LoVo (cell line): ENCODE results near the gene GSG1L.

Experiments used
- DNase-seq: peaks from one replicate; pipeline ENCODE4 v3.0.0-alpha.2; 2016; ENCODE audit warnings: low spot score

The GSG1L gene

DNA sequence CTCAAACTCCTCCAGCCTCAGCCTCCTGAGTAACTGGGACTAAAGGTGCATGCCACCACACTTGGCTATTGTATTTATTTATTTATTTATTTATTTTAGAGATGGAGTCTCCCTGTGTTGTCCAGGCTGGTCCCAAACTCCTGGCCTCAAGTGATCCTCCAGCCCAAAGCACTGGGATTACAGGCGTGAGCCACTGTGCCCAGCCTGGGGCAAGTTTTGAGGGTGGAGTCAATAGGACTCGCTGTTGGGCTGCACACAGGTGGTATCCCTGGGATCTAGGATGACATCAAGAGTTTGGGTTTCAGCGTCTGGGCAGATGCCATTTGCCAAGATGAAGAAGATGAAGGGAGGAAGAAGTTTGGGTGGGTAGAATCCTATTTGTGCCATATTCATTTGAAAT is 213.9 kb downstream of the GSG1L start:
- no peak for DNase-seq

DNA sequence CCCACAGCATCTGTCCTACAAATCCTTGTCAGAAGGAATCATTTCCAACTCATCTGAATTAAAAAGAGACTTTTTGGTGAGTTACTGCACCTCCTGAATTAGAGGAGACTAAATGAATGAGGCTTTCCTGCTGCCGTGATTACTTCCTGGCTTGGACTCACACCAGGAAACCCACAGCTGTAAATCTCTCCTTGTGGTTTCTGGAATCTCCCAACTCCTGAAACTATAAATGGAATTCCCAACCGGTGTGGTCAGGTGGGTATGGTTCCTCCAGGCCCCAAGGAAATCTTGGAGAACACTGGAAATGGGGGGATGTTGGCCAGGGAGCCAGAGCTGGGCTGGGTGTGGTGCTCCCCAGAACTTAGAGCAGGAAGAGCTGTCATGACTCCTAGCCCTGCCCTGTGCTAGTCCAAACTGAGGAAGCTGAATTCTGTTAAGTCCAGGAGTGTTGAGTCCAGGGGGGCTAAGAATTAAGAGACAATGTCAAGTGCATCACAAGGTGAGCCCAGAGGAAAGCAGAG is 216.4 kb downstream of the GSG1L start:
- DNase-seq: peak; percentile 27

DNA sequence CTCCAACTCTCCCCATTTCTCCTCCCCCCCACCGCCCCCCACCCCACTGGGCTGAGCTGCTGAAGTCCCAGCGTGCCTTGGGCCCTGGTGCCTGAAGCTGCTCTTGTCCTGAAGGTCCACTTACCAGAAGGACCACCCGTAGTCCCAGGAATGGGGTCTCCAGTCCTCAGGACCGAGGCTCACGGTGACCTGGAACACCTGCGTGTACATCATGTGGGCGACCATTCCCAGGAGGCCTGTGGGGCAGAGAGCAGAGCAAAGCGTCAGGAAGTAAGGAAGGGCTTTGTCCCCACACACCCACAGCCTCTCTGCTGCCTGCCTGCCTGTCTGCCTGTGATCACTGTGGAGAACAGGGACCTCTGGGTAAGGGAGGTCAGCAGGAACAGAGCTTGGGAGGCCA is 218.7 kb downstream of the GSG1L start:
- DNase-seq: no peak

GRCh38 chr16:27843800-27844199 is 219.7 kb downstream of the GSG1L start:
- no peak for DNase-seq

DNA sequence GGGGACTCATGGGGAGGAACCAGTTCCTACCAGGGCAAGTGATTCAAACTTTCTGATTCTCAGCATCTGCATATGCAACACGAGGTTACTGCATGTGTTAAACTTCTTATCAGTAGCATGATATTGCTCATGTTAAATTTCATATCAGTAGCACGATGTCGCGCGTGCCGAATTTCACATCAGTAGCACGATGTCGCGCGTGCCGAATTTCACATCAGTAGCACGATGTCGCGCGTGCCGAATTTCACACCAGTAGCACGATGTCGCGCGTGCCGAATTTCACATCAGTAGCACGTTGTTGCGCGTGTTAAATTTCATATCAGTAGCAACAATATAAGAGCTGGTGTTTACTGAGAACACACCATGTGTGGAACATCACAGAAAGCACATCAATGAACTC is 221.6 kb downstream of the GSG1L start:
- no peak for DNase-seq

DNA sequence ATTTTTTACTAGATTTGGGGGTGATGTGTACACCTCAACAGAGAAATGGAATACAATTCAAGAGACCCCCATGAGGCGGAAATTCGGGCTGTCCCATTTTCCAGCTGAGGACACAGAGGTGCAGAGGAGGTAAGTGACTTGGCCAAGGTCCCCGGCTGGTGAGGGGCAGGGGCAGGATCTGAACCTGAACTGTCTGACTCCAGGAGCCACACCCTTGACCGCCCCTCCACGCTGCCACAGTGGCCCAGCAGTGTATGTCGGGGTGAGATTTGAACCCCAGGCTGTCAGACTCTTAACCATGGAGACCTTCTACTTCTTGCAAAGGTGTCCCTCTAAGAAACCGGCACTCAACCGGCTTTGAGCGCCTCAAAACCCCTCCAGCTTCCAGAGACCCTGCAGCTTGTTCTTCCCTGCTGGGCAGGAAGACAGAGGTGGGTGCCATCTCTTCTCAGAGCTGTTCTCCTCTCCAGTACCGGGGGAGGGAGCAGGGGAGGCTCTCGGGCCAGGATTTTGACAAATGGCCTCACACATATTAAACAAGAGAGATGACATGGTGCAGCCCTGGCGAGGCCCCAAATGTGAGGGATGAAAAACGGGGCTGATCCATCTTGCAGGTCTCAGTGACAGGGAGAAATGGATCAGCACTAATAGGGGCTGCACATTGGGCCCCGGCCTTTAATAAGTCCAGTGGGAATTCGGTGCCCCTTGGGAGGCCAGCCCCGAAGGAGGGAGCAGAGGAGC is 222.3 kb downstream of the GSG1L start:
- no peak for DNase-seq

DNA sequence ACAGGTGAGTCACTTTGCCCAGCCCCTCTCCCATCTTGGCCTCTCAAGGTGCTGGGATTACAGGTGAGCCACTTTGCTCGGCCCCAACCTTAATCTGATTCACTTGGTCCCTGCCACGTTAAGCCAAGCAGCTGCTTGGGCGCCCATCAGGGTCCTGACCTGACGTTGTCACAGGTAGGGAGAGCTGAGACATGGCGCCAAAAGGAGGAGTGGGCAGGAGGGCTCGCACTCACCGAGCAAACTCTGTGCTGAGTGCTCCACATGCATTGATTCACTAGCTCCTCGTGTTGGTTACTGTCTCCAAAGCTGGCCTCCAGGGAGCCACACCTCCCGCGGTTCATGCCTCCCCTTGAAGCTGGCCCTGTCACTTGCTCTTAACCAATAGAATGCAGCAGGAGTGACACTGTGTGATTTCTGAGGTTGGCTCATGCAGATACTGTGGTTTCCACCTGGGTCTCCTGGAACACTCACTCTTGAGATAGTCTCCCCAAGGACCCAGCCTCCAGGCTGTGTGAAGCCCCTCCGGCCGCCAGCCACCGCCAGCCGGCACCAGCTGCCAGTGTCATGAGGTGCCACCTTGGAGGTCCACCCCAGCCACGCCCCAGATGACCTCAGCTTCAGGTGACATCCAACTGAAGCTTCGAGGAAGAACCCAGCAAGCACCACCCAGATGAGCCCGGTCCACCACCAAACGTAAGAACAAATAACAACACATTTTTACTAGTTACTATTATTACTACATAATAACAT is 223.0 kb downstream of the GSG1L start:
- DNase-seq: no peak

- peak; percentile 14 for DNase-seq
These were observed 224.1 kb downstream of the GSG1L start for GRCh38 chr16:27839419-27839818.

- no peak for DNase-seq
These were observed 224.9 kb downstream of the GSG1L start for GRCh38 chr16:27838536-27839175.

DNA sequence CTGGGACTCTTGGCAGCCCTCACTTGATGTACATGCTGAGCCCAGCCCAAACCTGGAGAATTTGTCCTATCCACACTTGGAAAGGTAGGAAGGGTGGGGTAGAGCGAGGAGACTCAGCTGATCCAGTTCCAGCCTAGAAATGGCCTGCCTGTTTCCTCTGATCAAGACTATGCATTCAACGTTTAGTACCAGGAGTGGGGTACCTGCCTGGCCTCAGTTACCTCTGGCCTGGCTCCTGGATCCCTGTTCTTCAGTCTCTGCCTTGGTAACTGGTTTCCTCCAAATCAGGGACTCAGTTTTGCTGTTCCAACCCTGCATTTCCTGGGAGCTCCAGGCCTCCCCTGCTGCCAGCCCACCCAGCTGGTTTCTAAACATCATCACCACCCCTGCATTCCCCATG is 233.5 kb downstream of the GSG1L start:
- no peak for DNase-seq

DNA sequence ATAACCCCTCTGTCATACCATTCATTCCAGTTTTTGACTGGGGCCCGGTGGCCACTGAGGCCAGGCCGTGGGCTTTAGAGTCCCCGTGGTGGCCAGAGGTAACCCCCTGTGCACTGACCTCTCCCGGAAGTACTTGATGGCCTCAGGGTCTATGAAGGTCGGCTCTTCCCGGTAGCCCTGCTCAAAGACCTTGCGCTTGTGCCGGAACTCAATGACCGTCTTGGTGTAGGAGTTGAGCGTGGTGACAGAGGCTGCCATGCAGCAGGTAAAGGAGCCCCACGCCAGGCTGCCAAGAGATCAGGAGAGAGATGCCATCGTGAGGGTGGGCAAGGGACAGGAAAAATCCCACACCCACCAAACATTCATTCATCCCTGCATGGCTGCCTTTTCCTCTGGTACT is 234.8 kb downstream of the GSG1L start:
- no peak for DNase-seq

DNA sequence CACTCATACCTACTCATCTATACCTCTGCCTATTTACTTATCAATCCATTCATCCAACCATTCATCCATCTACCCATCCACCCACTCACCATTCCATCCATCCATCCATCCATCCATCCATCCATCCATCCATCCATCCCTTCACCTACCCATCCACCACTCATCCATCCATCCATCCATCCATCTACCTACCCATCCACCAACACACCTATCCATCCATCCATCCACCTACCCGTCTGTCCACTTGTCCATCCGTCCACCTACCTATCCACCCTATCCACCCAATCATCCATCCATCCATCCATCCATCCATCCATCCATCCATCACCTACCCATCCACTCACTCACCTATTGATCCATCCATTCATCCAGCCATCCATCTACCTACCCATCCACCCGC is 235.7 kb downstream of the GSG1L start:
- no peak for DNase-seq

GRCh38 chr16:27826893-27827289 is 236.6 kb downstream of the GSG1L start:
- DNase-seq: no peak

DNA sequence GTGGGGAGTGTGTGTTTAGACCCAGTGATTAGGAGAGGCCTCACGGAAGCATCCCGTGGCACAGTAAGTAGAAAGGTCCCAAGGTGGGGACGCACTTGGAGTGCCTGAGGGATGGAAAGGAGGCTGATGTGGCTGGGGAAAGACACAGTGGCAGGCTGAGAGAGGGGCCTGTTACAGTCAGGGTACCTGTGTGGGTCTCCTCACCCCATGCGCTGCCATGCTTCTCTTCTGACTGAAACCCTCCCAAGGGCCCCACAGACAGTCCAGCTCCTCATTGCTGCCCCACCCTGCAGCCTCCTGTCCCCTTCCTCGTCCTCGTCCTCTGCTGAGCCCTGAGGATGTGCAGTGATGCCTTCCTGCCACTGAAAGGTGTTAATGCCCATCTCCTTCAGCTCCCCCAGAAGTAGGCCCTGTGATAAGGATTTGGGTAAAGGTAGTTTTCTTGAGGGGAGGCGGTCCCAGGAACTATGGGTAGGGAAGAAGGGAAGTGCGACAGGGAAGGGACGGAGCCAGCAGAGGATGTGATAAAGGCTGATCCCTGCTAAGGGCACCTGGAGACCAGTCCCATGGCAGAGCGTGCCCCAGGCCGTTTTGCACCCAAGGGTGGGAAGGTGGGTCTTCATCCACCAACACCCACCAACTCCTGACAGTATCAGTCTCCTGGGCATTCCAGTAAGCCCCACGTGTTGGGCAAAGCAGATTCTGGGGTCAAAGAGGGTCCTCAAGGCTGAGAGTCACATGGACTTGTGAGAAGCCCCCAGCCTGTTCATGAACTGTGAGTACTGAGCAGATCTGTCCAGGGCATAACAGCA is 237.2 kb downstream of the GSG1L start:
- DNase-seq: no peak

DNA sequence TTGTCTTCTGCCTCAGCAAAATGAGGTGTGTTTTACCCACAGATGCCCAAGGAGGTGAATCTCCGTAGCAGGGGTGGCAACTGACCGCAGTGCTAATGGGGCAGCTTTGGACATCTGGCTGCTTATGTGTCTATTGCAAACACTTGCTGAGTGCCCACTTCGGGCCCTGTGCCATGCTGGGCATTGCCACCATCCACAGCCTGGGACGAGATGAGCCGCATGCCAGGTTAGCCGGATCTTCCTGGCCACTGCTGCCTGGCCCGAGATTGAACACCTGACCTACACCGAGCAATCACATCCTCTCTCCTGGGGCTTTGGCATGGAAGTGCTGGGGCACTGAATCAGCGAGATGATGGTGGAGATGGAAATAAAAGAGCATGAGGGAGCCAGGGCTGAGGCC is 238.7 kb downstream of the GSG1L start:
- no peak for DNase-seq

DNA sequence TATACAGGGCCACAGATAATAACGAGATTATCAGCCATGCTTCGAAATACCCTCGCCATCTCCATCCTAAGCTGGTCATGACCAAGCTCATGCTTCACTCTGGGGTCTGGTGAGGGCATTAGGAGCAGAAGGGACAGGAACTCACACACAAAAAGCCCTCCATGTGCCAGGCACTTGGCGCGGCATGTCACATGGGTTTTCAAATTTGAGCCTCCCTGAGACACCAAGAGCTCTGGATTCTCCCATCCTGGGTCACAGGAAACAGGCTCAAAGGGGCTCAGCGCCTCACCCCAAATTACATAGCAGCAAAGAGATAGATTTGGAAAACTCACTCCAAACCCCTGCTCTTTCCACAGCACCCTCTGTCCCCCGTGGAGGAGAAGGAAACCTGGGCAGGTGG is 239.5 kb downstream of the GSG1L start:
- no peak for DNase-seq

DNA sequence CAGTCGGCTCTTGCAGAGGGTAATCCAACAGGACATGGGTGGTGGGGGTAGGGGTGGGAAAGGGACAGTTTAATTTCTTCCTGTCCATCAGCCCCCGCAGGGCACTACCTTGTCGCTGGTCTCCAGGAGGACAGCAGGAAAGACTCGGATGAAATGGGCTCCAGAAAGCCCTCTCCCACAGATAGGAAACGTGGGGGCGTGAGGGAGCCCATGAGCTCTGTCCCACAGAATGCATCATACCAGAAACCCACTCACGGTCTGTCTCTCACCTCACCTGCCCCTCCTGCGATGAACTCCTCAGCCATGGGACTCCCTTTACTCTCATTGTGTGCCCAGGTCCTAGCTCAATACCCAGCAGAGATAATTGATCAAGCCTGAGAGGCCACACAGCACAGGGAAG is 240.1 kb downstream of the GSG1L start:
- no peak for DNase-seq

- no peak for DNase-seq
These were observed 240.5 kb downstream of the GSG1L start for GRCh38 chr16:27822996-27823395.

DNA sequence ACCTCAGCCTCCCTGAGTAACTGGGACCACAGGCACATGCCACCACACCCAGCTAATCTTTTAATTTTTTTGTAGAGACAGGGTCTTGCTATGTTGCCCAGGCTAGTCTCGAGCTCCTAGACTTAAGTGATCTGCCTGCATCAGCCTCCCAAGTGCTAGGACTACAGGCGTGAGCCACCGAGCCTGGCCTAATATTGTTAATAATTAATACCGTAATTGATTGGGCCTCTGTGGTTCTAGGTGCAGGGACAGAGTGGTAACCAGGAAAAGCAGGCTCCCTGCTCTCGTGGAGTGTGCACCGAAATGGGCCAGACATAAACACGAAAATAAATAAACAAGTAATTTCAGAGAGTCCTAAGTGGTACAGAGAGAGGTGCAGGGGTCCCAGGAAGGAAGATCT is 241.0 kb downstream of the GSG1L start:
- no peak for DNase-seq

- DNase-seq: no peak
These were observed 242.7 kb downstream of the GSG1L start for GRCh38 chr16:27820646-27821345.

- no peak for DNase-seq
These were observed 243.5 kb downstream of the GSG1L start for GRCh38 chr16:27819881-27820610.
